SK-N-SH (cell line): ENCODE results near the gene SH3D19. TPM values are rescaled to one million over a fixed set of nuclear protein-coding genes. Genes with fewer than 3 reads are reported as not detected.

Experiments used
- CTCF ChIA-PET: fragments of 300-600, 350-600 bp; formaldehyde crosslinking; extraction: SDS; loops from one replicate; lab custom pipeline; 2021; lab: Yijun Ruan, JAX
- POLR2A ChIA-PET: fragments of 350-600 bp; sonication (Branson Sonifier 250); formaldehyde crosslinking; extraction: SDS; loops from one replicate; lab custom pipeline; 2020; ENCODE audit warnings: antibody characterized with exemption, inconsistent platforms; lab: Yijun Ruan, JAX
- DNase-seq: peaks from one replicate; pipeline ENCODE4 v3.0.0; 2012
- H2AFZ ChIP-seq: fragments of 200-600 bp; sonication (generic); 2 replicates; pipeline ENCODE4 v1.8.1; 2016; ENCODE audit warnings: antibody characterized with exemption, mild to moderate bottlenecking, low read depth
- H3F3A ChIP-seq: fragments of 200-600 bp; sonication (generic); replicated peaks from 2 replicates; pipeline ENCODE3; 2016; ENCODE audit warnings: antibody characterized with exemption, mild to moderate bottlenecking; ENCODE audit not compliant: insufficient read depth
- H3K27ac ChIP-seq, 2 experiments: fragments of 200-500 bp in 1 of 2; fragments of 200-600 bp in 1 of 2; sonication (Bioruptor generic) in 1 of 2; sonication (generic), shearing (Covaris generic) in 1 of 2; 2 replicates each; pipeline versions ENCODE4 v1.5.1 to v1.6.1; 2014 to 2016; ENCODE audit warnings: low read depth in 2 of 2, inconsistent platforms in 1 of 2, low read length in 1 of 2, mild to moderate bottlenecking in 1 of 2, mixed read lengths in 1 of 2
- H3K27me3 ChIP-seq: fragments of 200-600 bp; sonication (generic), shearing (Covaris generic); 2 replicates; pipeline ENCODE4 v1.6.1; 2016; ENCODE audit warnings: mixed run types; ENCODE audit not compliant: insufficient read depth
- H3K36me3 ChIP-seq, 2 experiments: fragments of 200-500 bp in 1 of 2; fragments of 200-600 bp in 1 of 2; sonication (Bioruptor generic) in 1 of 2; sonication (generic) in 1 of 2; replicated peaks in 1 of 2; 2 replicates each; pipeline versions ENCODE3 to v1.5.1; 2014 to 2016; ENCODE audit warnings: low read length in 1 of 2, mild to moderate bottlenecking in 1 of 2; ENCODE audit not compliant: insufficient read depth in 2 of 2, control insufficient read depth in 1 of 2
- H3K4me1 ChIP-seq, 2 experiments: fragments of 200-500 bp in 1 of 2; fragments of 200-600 bp in 1 of 2; sonication (Bioruptor generic) in 1 of 2; sonication (generic), shearing (Covaris generic) in 1 of 2; 2 replicates each; pipeline versions ENCODE4 v1.5.1 to v1.6.1; 2014 to 2016; ENCODE audit warnings: low read depth in 1 of 2, low read length in 1 of 2, mixed run types in 1 of 2; ENCODE audit not compliant: insufficient read depth in 2 of 2, control insufficient read depth in 1 of 2
- H3K4me2 ChIP-seq: fragments of 200-600 bp; sonication (generic), shearing (Covaris generic); 2 replicates; pipeline ENCODE4 v1.6.1; 2017; ENCODE audit warnings: mixed run types
- H3K4me3 ChIP-seq, 2 experiments: fragments of 200-500 bp in 1 of 2; fragments of 200-600 bp in 1 of 2; sonication (Bioruptor generic) in 1 of 2; sonication (generic), shearing (Covaris generic) in 1 of 2; 2 replicates each; pipeline versions ENCODE4 v1.5.1 to v1.8.1; 2014 to 2016; ENCODE audit warnings: low read depth in 2 of 2, inconsistent platforms in 1 of 2, low read length in 1 of 2, mild to moderate bottlenecking in 1 of 2, mixed read lengths in 1 of 2, moderate library complexity in 1 of 2
- H3K79me2 ChIP-seq: fragments of 200-600 bp; sonication (generic); 2 replicates; pipeline ENCODE4 v1.8.1; 2017; ENCODE audit warnings: mild to moderate bottlenecking; ENCODE audit not compliant: insufficient read depth
- H3K9ac ChIP-seq: fragments of 200-600 bp; sonication (generic); 2 replicates; pipeline ENCODE4 v1.6.1; 2017; ENCODE audit warnings: mixed run types
- H3K9me2 ChIP-seq: fragments of 200-600 bp; sonication (generic); 2 replicates; pipeline ENCODE4 v1.6.1; 2017; ENCODE audit warnings: mixed run types
- H3K9me3 ChIP-seq: fragments of 200-600 bp; sonication (generic); 2 replicates; pipeline ENCODE4 v1.6.1; 2017; ENCODE audit warnings: mixed run types, mild to moderate bottlenecking, moderate library complexity
- H4K20me1 ChIP-seq: fragments of 200-600 bp; sonication (generic); 2 replicates; pipeline ENCODE4 v1.6.1; 2017; ENCODE audit warnings: mild to moderate bottlenecking, mixed run types; ENCODE audit not compliant: insufficient read depth
- FOSL2 ChIP-seq: IDR thresholded peaks from 2 replicates; pipeline ENCODE4 v1.4.0; 2012; ENCODE audit warnings: low read depth, mild to moderate bottlenecking, moderate library complexity, borderline replicate concordance
- FOXJ3 ChIP-seq: sonication (generic); formaldehyde crosslinking; IDR thresholded peaks from 2 replicates; pipeline ENCODE4 v1.5.1; 2020; ENCODE audit warnings: mild to moderate bottlenecking, missing genetic modification reagents
- GATA2 ChIP-seq: sonication (generic); formaldehyde crosslinking; IDR thresholded peaks from 2 replicates; pipeline ENCODE4 v1.5.0; 2020; ENCODE audit warnings: mild to moderate bottlenecking, missing genetic modification reagents
- MXI1 ChIP-seq: IDR thresholded peaks from 2 replicates; pipeline ENCODE4 v1.6.1; 2012; ENCODE audit warnings: mild to moderate bottlenecking, low read depth, low read length, improper control_type of control experiment
- NRF1 ChIP-seq: IDR thresholded peaks from 2 replicates; pipeline ENCODE4 v1.6.1; 2012; ENCODE audit warnings: low read depth, mild to moderate bottlenecking, low read length
- POLR2AphosphoS5 ChIP-seq: IDR thresholded peaks from 2 replicates; pipeline ENCODE4 v1.6.1; 2012; ENCODE audit warnings: low read depth, low read length
- RCOR1 ChIP-seq: fragments of 150-350 bp; IDR thresholded peaks from 2 replicates; pipeline ENCODE4 v1.6.1; 2017; ENCODE audit warnings: antibody characterized with exemption, low read length
- RFX5 ChIP-seq: IDR thresholded peaks from 2 replicates; pipeline ENCODE4 v1.6.1; 2012; ENCODE audit warnings: mild to moderate bottlenecking, improper control_type of control experiment, low read length
- TEAD4 ChIP-seq: IDR thresholded peaks from 2 replicates; pipeline ENCODE4 v1.4.0; 2012; ENCODE audit warnings: mild to moderate bottlenecking, borderline replicate concordance; ENCODE audit not compliant: insufficient read depth
- polyA plus RNA-seq, 3 experiments: library from polyadenylated mRNA; depleted of rRNA; stranded (reverse); fragments of >200 nt; gene quantifications; 2 replicates each; pipeline ENCODE4 v1.2.3, GENCODE V29; 2012
- small RNA-seq, 7 experiments: library from RNA; depleted of rRNA; stranded (forward); fragments of <200 nt; gene quantifications; one replicate each; pipeline ENCODE3, GENCODE V24; 2012
- TF ChIP-seq, protein P1 (sequence below): fragments of 150-350 bp; IDR thresholded peaks from 2 replicates; pipeline ENCODE4 v1.6.1; 2016; ENCODE audit warnings: mild to moderate bottlenecking, low read depth, low read length
- TF ChIP-seq, protein P2 (sequence below): IDR thresholded peaks from 2 replicates; pipeline ENCODE4 v1.4.0; 2012; ENCODE audit warnings: low read depth, borderline replicate concordance
- TF ChIP-seq, protein P3 (sequence below): fragments of 200-600 bp; sonication (generic); IDR thresholded peaks from 2 replicates; pipeline ENCODE4 v1.6.1; 2017; ENCODE audit warnings: antibody characterized with exemption, mild to moderate bottlenecking, moderate library complexity

SH3D19 gene
- polyA plus RNA-seq, 1 of the 3 experiments (the other 2 are of a cell fraction) = 7.1 TPM

DNA sequence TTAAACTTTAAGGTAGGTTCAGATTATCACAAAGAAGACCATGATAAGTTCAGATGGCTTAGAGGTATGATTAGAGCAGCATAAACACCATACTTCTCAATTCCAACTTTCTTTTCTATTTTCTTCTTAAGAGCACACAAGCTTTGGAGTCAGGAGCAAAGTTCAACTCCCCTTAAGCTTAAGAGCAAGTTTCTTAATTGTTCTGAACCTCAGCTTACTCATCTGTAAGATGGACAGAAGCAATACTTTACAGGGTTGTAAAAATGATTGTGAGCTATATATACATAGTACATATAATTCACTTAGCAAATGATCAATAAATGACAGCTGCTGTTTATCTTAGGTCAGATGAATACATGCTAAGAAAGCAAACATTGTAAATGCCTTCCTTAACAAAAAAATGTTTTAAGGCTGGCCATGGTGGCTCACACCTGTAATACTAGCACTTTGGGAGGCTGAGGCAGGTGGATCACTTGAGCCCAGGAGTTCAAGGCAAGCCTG lies 250.9 kb downstream of the SH3D19 start:
- no peaks in the 10 kb centered on the region for H3K4me1 ChIP-seq
- H3K4me3 ChIP-seq = no peak overlapping the region
- H3F3A ChIP-seq = no peaks in the 10 kb centered on the region
- no peak overlapping the region for H3K27ac ChIP-seq
- H4K20me1 ChIP-seq = no peaks in the 10 kb centered on the region
- DNase-seq = no peak
- H3K79me2 ChIP-seq = no peaks in the 10 kb centered on the region
- H3K9ac ChIP-seq = no peak overlapping the region
- no peak overlapping the region for H3K4me2 ChIP-seq
- H3K9me3 ChIP-seq = no peaks in the 10 kb centered on the region
- no peaks in the 10 kb centered on the region for H3K36me3 ChIP-seq
- H2AFZ ChIP-seq = no peak overlapping the region
- CTCF ChIA-PET = interaction anchor here (1.2 to 1.5 kb wide), 2 partner anchors 11 to 28 kb away, joined by 3 to 4 read pairs; no protein-coding TSS in a partner anchor
- TF ChIP-seq GATA2 (CRISPR knock-in tag) (no peak), RFX5 (no peak), MXI1 (no peak), POLR2AphosphoS5 (no peak), FOXJ3 (no peak), FOSL2 (no peak), RCOR1 (no peak), NRF1 (no peak), TEAD4 (no peak)
- TF ChIP-seq, protein P1, sequence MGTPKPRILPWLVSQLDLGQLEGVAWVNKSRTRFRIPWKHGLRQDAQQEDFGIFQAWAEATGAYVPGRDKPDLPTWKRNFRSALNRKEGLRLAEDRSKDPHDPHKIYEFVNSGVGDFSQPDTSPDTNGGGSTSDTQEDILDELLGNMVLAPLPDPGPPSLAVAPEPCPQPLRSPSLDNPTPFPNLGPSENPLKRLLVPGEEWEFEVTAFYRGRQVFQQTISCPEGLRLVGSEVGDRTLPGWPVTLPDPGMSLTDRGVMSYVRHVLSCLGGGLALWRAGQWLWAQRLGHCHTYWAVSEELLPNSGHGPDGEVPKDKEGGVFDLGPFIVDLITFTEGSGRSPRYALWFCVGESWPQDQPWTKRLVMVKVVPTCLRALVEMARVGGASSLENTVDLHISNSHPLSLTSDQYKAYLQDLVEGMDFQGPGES = no peak
- TF ChIP-seq, protein P2, sequence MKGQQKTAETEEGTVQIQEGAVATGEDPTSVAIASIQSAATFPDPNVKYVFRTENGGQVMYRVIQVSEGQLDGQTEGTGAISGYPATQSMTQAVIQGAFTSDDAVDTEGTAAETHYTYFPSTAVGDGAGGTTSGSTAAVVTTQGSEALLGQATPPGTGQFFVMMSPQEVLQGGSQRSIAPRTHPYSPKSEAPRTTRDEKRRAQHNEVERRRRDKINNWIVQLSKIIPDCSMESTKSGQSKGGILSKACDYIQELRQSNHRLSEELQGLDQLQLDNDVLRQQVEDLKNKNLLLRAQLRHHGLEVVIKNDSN = no peak
- TF ChIP-seq, protein P3, sequence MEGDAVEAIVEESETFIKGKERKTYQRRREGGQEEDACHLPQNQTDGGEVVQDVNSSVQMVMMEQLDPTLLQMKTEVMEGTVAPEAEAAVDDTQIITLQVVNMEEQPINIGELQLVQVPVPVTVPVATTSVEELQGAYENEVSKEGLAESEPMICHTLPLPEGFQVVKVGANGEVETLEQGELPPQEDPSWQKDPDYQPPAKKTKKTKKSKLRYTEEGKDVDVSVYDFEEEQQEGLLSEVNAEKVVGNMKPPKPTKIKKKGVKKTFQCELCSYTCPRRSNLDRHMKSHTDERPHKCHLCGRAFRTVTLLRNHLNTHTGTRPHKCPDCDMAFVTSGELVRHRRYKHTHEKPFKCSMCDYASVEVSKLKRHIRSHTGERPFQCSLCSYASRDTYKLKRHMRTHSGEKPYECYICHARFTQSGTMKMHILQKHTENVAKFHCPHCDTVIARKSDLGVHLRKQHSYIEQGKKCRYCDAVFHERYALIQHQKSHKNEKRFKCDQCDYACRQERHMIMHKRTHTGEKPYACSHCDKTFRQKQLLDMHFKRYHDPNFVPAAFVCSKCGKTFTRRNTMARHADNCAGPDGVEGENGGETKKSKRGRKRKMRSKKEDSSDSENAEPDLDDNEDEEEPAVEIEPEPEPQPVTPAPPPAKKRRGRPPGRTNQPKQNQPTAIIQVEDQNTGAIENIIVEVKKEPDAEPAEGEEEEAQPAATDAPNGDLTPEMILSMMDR = no peak
- POLR2A ChIA-PET = no interaction called here
- H3K27me3 ChIP-seq = no peaks in the 10 kb centered on the region
- no peaks in the 10 kb centered on the region for H3K9me2 ChIP-seq

Small RNA genes lying within 50 kb of the gene (small RNA-seq; reads per million reads assigned to genes)
- gene AC104819.2 (0 reads per million in 7 experiments), gene RNU6-1282P (0 reads per million in 7 experiments), gene SNORD73A (0 reads per million in 7 experiments), gene SNORD73B (0 to 7.4 (median 0) reads per million in 7 experiments)

Other genes with a start within 250 kb of the SH3D19 start
- gene RPS3A, start 226.0 kb downstream of the SH3D19 start, polyA plus RNA-seq (2012; rRNA removed) = 2,161 and 2,650 TPM in 2 replicates
- gene PRSS48, start 48.4 kb downstream of the SH3D19 start, polyA plus RNA-seq (2012; rRNA removed) = not detected in 2 replicates
- 1.3 and 2.2 TPM in 2 replicates for gene FHIP1A, start 83.6 kb upstream of the SH3D19 start, polyA plus RNA-seq (2012; rRNA removed)